Pancreas (tissue), 10 donors: ENCODE results near the gene CACNB1. TPM values are rescaled to one million over a fixed set of nuclear protein-coding genes. Genes with fewer than 3 reads are reported as not detected.

Experiments used
- ATAC-seq, 4 donors: fragments of 200-7000 bp; cut with Tn5 transposase; one replicate each; pipeline versions ENCODE4 v1.8.0 to v1.9.1; 2020; ENCODE audit warnings: mild to moderate bottlenecking in 4 of 4, moderate library complexity in 4 of 4
- DNase-seq, 6 donors: peaks; one replicate each; pipeline ENCODE4 v3.0.0-alpha.2; 2020
- FAIRE-seq: peaks from 2 replicates; lab custom pipeline; 2012; peaks lifted over from hg19 to GRCh38; lab: Jason Lieb, UNC
- H3K27ac ChIP-seq, 4 donors: fragments of 200-600 bp; sonication (generic); 1 replicate in 3 of 4; 2 replicates in 1 of 4; pipeline versions ENCODE4 v1.5.0 to v1.8.0; 2020
- H3K27me3 ChIP-seq, 4 donors: fragments of 200-600 bp; one replicate each; pipeline ENCODE4 v1.8.0; 2021
- H3K36me3 ChIP-seq, 3 donors: fragments of 200-600 bp; sonication (generic) in 1 of 3; one replicate each; pipeline versions ENCODE4 v1.5.0 to v1.8.0; 2020 to 2021
- H3K4me1 ChIP-seq, 3 donors: fragments of 200-600 bp; one replicate each; pipeline ENCODE4 v1.8.0; 2021
- H3K4me3 ChIP-seq, 4 donors: fragments of 200-600 bp; sonication (generic) in 2 of 4; one replicate each; pipeline versions ENCODE4 v1.5.0 to v1.8.0; 2020 to 2021
- H3K9me3 ChIP-seq, 4 donors: fragments of 200-600 bp; one replicate each; pipeline ENCODE4 v1.8.0; 2021
- WGBS, 2 donors: extraction: QIAGEN DNeasy Blood & Tissue Kit; methylation state at CpG; one replicate each; pipeline ENCODE4 v1.1.7; 2013; 5-methylcytosine and 5-hydroxymethylcytosine counted together
- intact Hi-C, 3 donors: fragments of 100-400 bp; cut with DNase I; formaldehyde crosslinking; loops; one replicate each; pipeline versions ENCODE4 v1.11.1 to v1.14.2; 2022
- polyA plus RNA-seq, 2 donors: library from polyadenylated mRNA; stranded (reverse); fragments of 200-250 nt; gene quantifications; one replicate each; pipeline ENCODE4 v1.2.3, GENCODE V29; 2013
- total RNA-seq, 6 donors: library from RNA; stranded (reverse); fragmentation: NEBNext Ultra II Directional in 4 of 6; extraction: Animal tissue kit (Norgen Biotek cat#: 25700) in 4 of 6; gene quantifications; one replicate each; pipeline versions ENCODE4 v1.2.1 to v1.2.4, GENCODE V29; 2021 to 2023
- TF ChIP-seq, protein P1 (sequence below), 4 donors: fragments of 200-600 bp; sonication (generic) in 3 of 4; IDR thresholded peaks; one replicate each; pipeline versions ENCODE4 v1.5.0 to v1.8.0; 2021; ENCODE audit warnings: antibody characterized with exemption in 4 of 4
- donor health status: healthy with polysubstance abuse.
- donor health status: DM: no; HTN: no; CAD: no; lungs with moderate emphysema.
- donor health status: DM: no; HTN: no; CAD: no.
- donor health status: control.
- donor health status: control.
- donor health status: Bipolar disorder and iron deficiency.
- donor health status: DM: yes; HTN: yes; CAD: no.
- donor health status: DM: no; HTN: no; CAD: no.
- donor health status: DM: no; HTN: no; CAD: no.
- donor health status: DM: yes; HTN: yes; CAD: no.

Gene CACNB1
- total and polyA plus RNA-seq, 8 donors: 1.8 to 6.8 (median 2.9) TPM

GRCh38 chr17:39231591-39232551, 34.4 kb upstream of the CACNB1 start:
- no peak for FAIRE-seq
- DNase-seq: peak in 2 of 6 donors; percentile 67 to 73
- TF ChIP-seq, protein P1, sequence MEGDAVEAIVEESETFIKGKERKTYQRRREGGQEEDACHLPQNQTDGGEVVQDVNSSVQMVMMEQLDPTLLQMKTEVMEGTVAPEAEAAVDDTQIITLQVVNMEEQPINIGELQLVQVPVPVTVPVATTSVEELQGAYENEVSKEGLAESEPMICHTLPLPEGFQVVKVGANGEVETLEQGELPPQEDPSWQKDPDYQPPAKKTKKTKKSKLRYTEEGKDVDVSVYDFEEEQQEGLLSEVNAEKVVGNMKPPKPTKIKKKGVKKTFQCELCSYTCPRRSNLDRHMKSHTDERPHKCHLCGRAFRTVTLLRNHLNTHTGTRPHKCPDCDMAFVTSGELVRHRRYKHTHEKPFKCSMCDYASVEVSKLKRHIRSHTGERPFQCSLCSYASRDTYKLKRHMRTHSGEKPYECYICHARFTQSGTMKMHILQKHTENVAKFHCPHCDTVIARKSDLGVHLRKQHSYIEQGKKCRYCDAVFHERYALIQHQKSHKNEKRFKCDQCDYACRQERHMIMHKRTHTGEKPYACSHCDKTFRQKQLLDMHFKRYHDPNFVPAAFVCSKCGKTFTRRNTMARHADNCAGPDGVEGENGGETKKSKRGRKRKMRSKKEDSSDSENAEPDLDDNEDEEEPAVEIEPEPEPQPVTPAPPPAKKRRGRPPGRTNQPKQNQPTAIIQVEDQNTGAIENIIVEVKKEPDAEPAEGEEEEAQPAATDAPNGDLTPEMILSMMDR (IDR thresholded peaks at IDR 0.05): peak; percentile 28 to 68 (median 41)
- no peak overlapping the region for H3K4me3 ChIP-seq
- no peak overlapping the region for H3K27ac ChIP-seq
- intact Hi-C loops: loop anchor here in 2 of 3 donors (10.0 kb wide), 1 partner anchor 257 kb away; no protein-coding TSS in a partner anchor
- peaks cover 0 to 3% (median 0%) of the 10 kb centered on the region in 4 donors for H3K27me3 ChIP-seq
- WGBS, 2 donors: 9 to 10% methylated on average over 22 of the region's 22 CpGs
- H3K9me3 ChIP-seq: no peaks in the 10 kb centered on the region
- no peaks in the 10 kb centered on the region for H3K36me3 ChIP-seq
- H3K4me1 ChIP-seq: no peaks in the 10 kb centered on the region
- ATAC-seq: peak; percentile 50 to 89 (median 80)

GRCh38 chr17:39231091-39231561, 33.7 kb upstream of the CACNB1 start:
- Histone ChIP-seq H3K4me3 (no peak overlapping the region), H3K9me3 (no peaks in the 10 kb centered on the region), H3K27ac (no peak overlapping the region), H3K4me1 (peaks cover 0 to 2% (median 0%) of the 10 kb centered on the region in 3 donors), H3K36me3 (no peaks in the 10 kb centered on the region), H3K27me3 (peaks cover 0 to 4% (median 0%) of the 10 kb centered on the region in 4 donors)
- TF ChIP-seq, protein P1 (IDR thresholded peaks at IDR 0.05): no peak
- 26 to 29% methylated on average over 10 of the region's 10 CpGs for WGBS, 2 donors
- peak in 2 of 4 donors; percentile 14 to 24 for ATAC-seq
- intact Hi-C loops: loop anchor here in 2 of 3 donors (10.0 kb wide), 1 partner anchor 256 kb away; no protein-coding TSS in a partner anchor
- no peak for FAIRE-seq
- DNase-seq: no peak

DNA sequence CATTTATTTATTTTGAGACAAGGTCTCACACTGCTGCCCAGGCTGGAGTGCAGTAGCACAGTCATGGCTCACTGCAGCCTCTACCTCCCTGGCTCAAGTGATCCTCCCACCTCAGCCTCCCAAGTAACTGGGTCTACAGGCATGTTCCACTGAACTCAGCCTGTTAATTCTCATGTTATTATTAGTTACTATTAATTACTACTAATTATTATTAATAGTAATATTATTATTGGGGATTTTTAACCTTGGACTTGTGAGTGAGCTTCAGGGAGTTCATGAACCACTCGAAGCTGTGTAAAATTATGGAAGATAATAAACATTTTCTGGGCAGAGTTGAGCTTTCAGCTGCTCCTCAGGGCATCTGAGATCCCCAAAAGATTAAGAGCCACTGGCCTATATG, 32.9 kb upstream of the CACNB1 start:
- intact Hi-C loops: loop anchor here in 2 of 3 donors (10.0 kb wide), 1 partner anchor 256 kb away; no protein-coding TSS in a partner anchor

GRCh38 chr17:39229274-39229913, 31.9 kb upstream of the CACNB1 start:
- DNase-seq (no peak), ATAC-seq (peak in 1 of 4 donors; percentile 10), FAIRE-seq (no peak)
- intact Hi-C loops: no loop called here
- TF ChIP-seq, protein P1 (IDR thresholded peaks at IDR 0.05): no peak
- Histone ChIP-seq H3K36me3 (no peaks in the 10 kb centered on the region), H3K27ac (no peak overlapping the region), H3K4me1 (peaks cover 0 to 7% (median 3%) of the 10 kb centered on the region in 3 donors), H3K4me3 (no peak overlapping the region), H3K9me3 (no peaks in the 10 kb centered on the region), H3K27me3 (peaks cover 0 to 16% (median 4%) of the 10 kb centered on the region in 4 donors)
- WGBS, 2 donors: 60 to 65% methylated on average over 11 of the region's 11 CpGs

More for the DNA sequence above, 32.9 kb upstream of the CACNB1 start:
- H3K36me3 ChIP-seq: no peaks in the 10 kb centered on the region
- TF ChIP-seq, protein P1 (IDR thresholded peaks at IDR 0.05): no peak
- no peak for DNase-seq
- WGBS, 2 donors: 50 to 52% methylated on average over 1 of the region's 1 CpG
- peaks cover 0 to 3% (median 2%) of the 10 kb centered on the region in 3 donors for H3K4me1 ChIP-seq
- no peak overlapping the region for H3K4me3 ChIP-seq
- no peak for FAIRE-seq
- ATAC-seq: no peak
- no peak overlapping the region for H3K27ac ChIP-seq
- H3K27me3 ChIP-seq: peaks cover 0 to 12% (median 2%) of the 10 kb centered on the region in 4 donors
- H3K9me3 ChIP-seq: no peaks in the 10 kb centered on the region
